Measurements from ENCODE around the gene FLII. TPM values are rescaled to one million over a fixed set of nuclear protein-coding genes. Genes with fewer than 3 reads are reported as not detected.

FLII gene
- total and polyA plus RNA-seq, 2 of the 8 experiments (the other 6 are each of a cell fraction or from before 2014, with no cell fraction given) = 300 to 549 TPM

DNA sequence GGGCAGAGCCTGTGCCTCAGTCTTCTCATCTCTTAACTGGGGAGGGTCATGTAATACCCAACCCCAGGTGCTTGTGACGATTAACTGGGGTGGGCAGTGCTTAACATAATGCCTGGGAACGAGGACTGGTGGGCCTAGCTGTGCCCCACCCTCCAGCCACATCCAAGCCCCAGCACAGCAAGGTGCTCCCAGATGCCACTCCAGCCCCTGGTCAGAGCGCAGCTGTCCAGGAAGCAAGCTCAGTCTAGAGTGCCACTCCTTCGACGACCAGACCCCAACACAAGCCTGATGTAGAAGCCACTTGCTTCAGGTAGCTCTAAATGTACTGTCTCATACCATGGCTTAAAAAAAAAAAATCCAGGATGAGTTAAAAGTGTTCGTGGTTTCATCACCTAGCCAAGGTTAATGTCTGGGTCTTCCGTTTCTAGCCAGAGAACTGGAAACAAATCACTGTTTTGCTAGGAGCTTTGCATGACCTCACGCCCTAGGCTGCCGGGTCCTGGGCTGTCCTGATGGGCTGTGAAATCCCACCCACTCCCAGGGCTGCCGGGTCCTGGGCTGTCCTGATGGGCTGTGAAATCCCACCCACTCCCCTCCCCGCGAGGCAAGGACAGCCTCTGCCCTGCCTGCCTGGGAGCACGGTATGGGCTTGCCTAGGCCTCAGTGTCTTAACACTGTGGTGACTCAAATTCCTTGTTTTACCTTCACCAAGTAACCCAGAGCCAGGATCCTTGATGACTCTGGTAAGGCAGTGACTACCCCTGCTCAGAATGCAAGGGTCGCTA lies 9.6 kb upstream of the FLII start:
- H3K23ac ChIP-seq (ENCODE audit: insufficient read length) = no peak overlapping the region
- H3K9me3 ChIP-seq (ENCODE audit: insufficient read depth in 2 of 2, low read depth in 1 of 2, low read length in 1 of 2) = no peaks in the 10 kb centered on the region
- no peak overlapping the region for H2AFZ ChIP-seq (ENCODE audit: low read length)
- peaks cover 2 to 3% of the 10 kb centered on the region in 2 experiments for H4K20me1 ChIP-seq (replicated peaks in 1 of 2; ENCODE audit: control insufficient read depth in 1 of 2, insufficient read depth in 2 of 2, low read length in 2 of 2)
- no peak overlapping the region for H4K91ac ChIP-seq (replicated peaks; ENCODE audit: insufficient read length, low read length)
- TF ChIP-seq SIN3A (conservative IDR thresholded peaks at IDR 0.05 in 1 of 2, IDR thresholded peaks at IDR 0.05 in 1 of 2; ENCODE audit: low read depth in 1 of 2, low read length in 2 of 2) (no peak), CBX5 (IDR thresholded peaks at IDR 0.05; ENCODE audit: low read depth, low read length) (no peak), CEBPB (IDR thresholded peaks at IDR 0.05; ENCODE audit: low read depth, low read length) (no peak)
- TF ChIP-seq, protein P1, sequence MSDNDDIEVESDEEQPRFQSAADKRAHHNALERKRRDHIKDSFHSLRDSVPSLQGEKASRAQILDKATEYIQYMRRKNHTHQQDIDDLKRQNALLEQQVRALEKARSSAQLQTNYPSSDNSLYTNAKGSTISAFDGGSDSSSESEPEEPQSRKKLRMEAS (IDR thresholded peaks at IDR 0.05) = no peak
- no peaks in the 10 kb centered on the region; the same call in 1 of the 2 replicates for H3K79me1 ChIP-seq (ENCODE audit: low read depth, low read length)
- 0 out of 7 replicates have a peak overlapping the region, but pooled peaks of 1 of the 4 experiments have one; percentile 13 for H3K9ac ChIP-seq (replicated peaks in 1 of 4; ENCODE audit: extremely low read depth in 1 of 4, low read depth in 3 of 4, low read length in 3 of 4)
- no peak overlapping the region for H3K56ac ChIP-seq (replicated peaks; ENCODE audit: insufficient read length, low read depth, low read length)
- peak; percentile 48 for FAIRE-seq
- peak overlapping the region; percentile 27; the same call in 1 of the 2 replicates for H2BK5ac ChIP-seq (ENCODE audit: low read depth, low read length)
- no peak overlapping the region for H4K5ac ChIP-seq (ENCODE audit: insufficient read length, low read depth, low read length)
- H4K8ac ChIP-seq (ENCODE audit: extremely low read depth, insufficient read depth, low read length) = peak overlapping the region; percentile 9
- H2BK20ac ChIP-seq (ENCODE audit: low read length) = no peak overlapping the region
- H2BK120ac ChIP-seq (replicated peaks; ENCODE audit: low read depth, low read length) = no peak overlapping the region
- peak overlapping the region; percentile 15; the same call in 1 of the 2 replicates for H3K18ac ChIP-seq (ENCODE audit: extremely low read depth, low read length)
- no peak for DNase-seq (ENCODE audit: low read depth in 1 of 2, low spot score in 2 of 2)
- 65% methylated on average over 13 of the region's 14 CpGs; no CpG with 5 or more reads in 1 of the 2 experiments for WGBS, 2 experiments (ENCODE audit: extremely low coverage in 1 of 2, insufficient coverage in 1 of 2, insufficient read length in 1 of 2, insufficient replicate concordance in 2 of 2, low coverage in 1 of 2, low lambda C conversion rate in 2 of 2, missing lambda C conversion rate in 1 of 2)
- no peak overlapping the region for H3K4ac ChIP-seq (replicated peaks; ENCODE audit: insufficient read length, low read depth, low read length)
- peak overlapping the region; percentile 4; the same call in 1 of the 2 replicates for H2AK5ac ChIP-seq (ENCODE audit: low read depth, low read length)
- H3K4me1 ChIP-seq (replicated peaks in 1 of 4; ENCODE audit: control insufficient read depth in 3 of 4, insufficient read depth in 4 of 4, low read length in 3 of 4) = peaks cover 0 to 10% (median 2%) of the 10 kb centered on the region in 4 experiments; a peak in 4 of 7 replicates
- 0 out of 2 replicates have a peak overlapping the region, but pooled peaks have one; percentile 33 for H2BK12ac ChIP-seq (ENCODE audit: low read depth, low read length)
- no peaks in the 10 kb centered on the region; the same call in 1 of the 2 replicates for H3K23me2 ChIP-seq (ENCODE audit: low read depth, low read length)
- H3K4me2 ChIP-seq (ENCODE audit: insufficient read depth in 1 of 2, low read depth in 2 of 2, low read length in 2 of 2) = no peak overlapping the region; a peak in 1 of 4 replicates
- H3K36me3 ChIP-seq (ENCODE audit: control insufficient read depth in 2 of 4, insufficient read depth in 4 of 4, low read length in 3 of 4) = peaks cover 3 to 20% (median 10%) of the 10 kb centered on the region in 4 experiments; a peak in 7 of 8 replicates
- no peak overlapping the region for H2BK15ac ChIP-seq (ENCODE audit: low read length)
- no peaks in the 10 kb centered on the region for H3K27me3 ChIP-seq (replicated peaks in 1 of 4; ENCODE audit: control insufficient read depth in 3 of 4, extremely low read depth in 1 of 4, insufficient read depth in 3 of 4, low read length in 3 of 4)
- ChIA-PET CTCF (ENCODE audit: partially characterized antibody) (interaction anchor here (0.8 to 3.3 kb wide), 3 partner anchors 9 to 26 kb away, joined by 3 to 17 read pairs (median 4); partner anchors contain the start of gene FLII), POLR2A (ENCODE audit: partially characterized antibody) (interaction anchor here (0.6 to 11.3 kb wide), 12 partner anchors 5 to 184 kb away, joined by 3 to 114 read pairs (median 6); partner anchors contain the start of genes FLII, MIEF2, SMCR8 and TOP3A)
- no peak overlapping the region for H3K14ac ChIP-seq (ENCODE audit: insufficient read length)
- H3K4me3 ChIP-seq (ENCODE audit: extremely low read depth in 1 of 4, insufficient read depth in 2 of 4, low read depth in 3 of 4, low read length in 4 of 4) = no peak overlapping the region
- no peaks in the 10 kb centered on the region for H3K79me2 ChIP-seq (ENCODE audit: control insufficient read depth in 1 of 2, insufficient read depth in 2 of 2, low read length in 2 of 2)
- H3K27ac ChIP-seq (ENCODE audit: low read depth, low read length) = no peak overlapping the region
